A549 (cell line): ENCODE data around the gene ZNF672. TPM values are rescaled to one million over a fixed set of nuclear protein-coding genes. Genes with fewer than 3 reads are reported as not detected.

Experiments
- BCL3 ChIP-seq: fragments of >200 bp; sonication (Bioruptor Twin); formaldehyde crosslinking; IDR thresholded peaks from 3 replicates; pipeline ENCODE4 v1.6.1; 2016
- CBX2 ChIP-seq: fragments of 200-600 bp; sonication (generic); IDR thresholded peaks from 2 replicates; pipeline ENCODE4 v1.6.1; 2016; ENCODE audit warnings: low read depth, mild to moderate bottlenecking, borderline replicate concordance
- CEBPB ChIP-seq, 2 experiments: fragments of >200 bp in 1 of 2; sonication (Bioruptor Twin) in 1 of 2; formaldehyde crosslinking in 1 of 2; IDR thresholded peaks; 2 replicates each; pipeline ENCODE4 v1.6.1; 2012 to 2016
- CHD4 ChIP-seq: fragments of 200-600 bp; sonication (generic); IDR thresholded peaks from 2 replicates; pipeline ENCODE4 v1.6.1; 2016; ENCODE audit warnings: antibody characterized with exemption, mild to moderate bottlenecking, borderline replicate concordance
- EHF ChIP-seq: fragments of 250-450 bp; sonication (Bioruptor Pico); IDR thresholded peaks from 2 replicates; pipeline ENCODE4 v1.5.0; 2020; ENCODE audit warnings: mild to moderate bottlenecking
- ELK1 ChIP-seq: fragments of 150-350 bp; IDR thresholded peaks from 2 replicates; pipeline ENCODE4 v1.6.1; 2014; ENCODE audit warnings: low read depth, mild to moderate bottlenecking, low read length
- FOSL2 ChIP-seq, 2 experiments: fragments of 450-650 bp in 1 of 2; fragments of >200 bp in 1 of 2; sonication (Bioruptor Twin) in 1 of 2; formaldehyde crosslinking; IDR thresholded peaks; 2 replicates each; pipeline versions ENCODE4 v1.5.0 to v1.6.1; 2016 to 2020; ENCODE audit warnings: mild to moderate bottlenecking in 1 of 2, moderate library complexity in 1 of 2
- FOXS1 ChIP-seq: fragments of 250-450 bp; sonication (Bioruptor Pico); IDR thresholded peaks from 2 replicates; pipeline ENCODE4 v1.5.0; 2020; ENCODE audit warnings: mild to moderate bottlenecking, moderate library complexity
- HMGXB4 ChIP-seq: fragments of 250-450 bp; sonication (Bioruptor Pico); IDR thresholded peaks from 2 replicates; pipeline ENCODE4 v1.5.0; 2021; ENCODE audit warnings: mild to moderate bottlenecking, moderate library complexity, borderline replicate concordance
- HOXA7 ChIP-seq: fragments of 250-450 bp; sonication (Bioruptor Pico); IDR thresholded peaks from 2 replicates; pipeline ENCODE4 v1.5.0; 2020; ENCODE audit warnings: mild to moderate bottlenecking, moderate library complexity
- HOXB5 ChIP-seq: fragments of 250-450 bp; sonication (Bioruptor Pico); IDR thresholded peaks from 2 replicates; pipeline ENCODE4 v1.5.0; 2020; ENCODE audit warnings: mild to moderate bottlenecking, moderate library complexity
- JUN ChIP-seq, 2 experiments: fragments of >200 bp; sonication (Bioruptor Twin); formaldehyde crosslinking; IDR thresholded peaks; 2 replicates in 1 of 2; 3 replicates in 1 of 2; pipeline ENCODE4 v1.6.1; 2016 to 2017
- JUNB ChIP-seq: fragments of >200 bp; sonication (Bioruptor Twin); formaldehyde crosslinking; IDR thresholded peaks from 2 replicates; pipeline ENCODE4 v1.6.1; 2016
- KDM1A ChIP-seq: fragments of 200-600 bp; sonication (generic); IDR thresholded peaks from 2 replicates; pipeline ENCODE4 v1.6.1; 2016; ENCODE audit warnings: low read depth, mild to moderate bottlenecking
- KDM5A ChIP-seq: fragments of 200-600 bp; sonication (generic); IDR thresholded peaks from 2 replicates; pipeline ENCODE4 v1.6.1; 2016; ENCODE audit warnings: antibody characterized with exemption, mild to moderate bottlenecking
- MAZ ChIP-seq: fragments of 150-350 bp; IDR thresholded peaks from 2 replicates; pipeline ENCODE4 v1.6.1; 2014; ENCODE audit warnings: antibody characterized with exemption, low read depth, low read length, borderline replicate concordance
- NFE2L2 ChIP-seq: fragments of 150-350 bp; conservative IDR thresholded peaks from 2 replicates; pipeline ENCODE4 v1.6.1; 2014; ENCODE audit warnings: low read length
- NPAS2 ChIP-seq: fragments of 250-450 bp; sonication (Bioruptor Pico); IDR thresholded peaks from 2 replicates; pipeline ENCODE4 v1.8.0; 2022; ENCODE audit warnings: mild to moderate bottlenecking, moderate library complexity, borderline replicate concordance
- RAD21 ChIP-seq, 2 experiments: fragments of >200 bp in 1 of 2; sonication (Bioruptor Twin) in 1 of 2; formaldehyde crosslinking in 1 of 2; IDR thresholded peaks in 1 of 2; conservative IDR thresholded peaks in 1 of 2; 2 replicates in 1 of 2; 3 replicates in 1 of 2; pipeline ENCODE4 v1.6.1; 2012 to 2018; ENCODE audit warnings: inconsistent platforms in 1 of 2
- RCOR1 ChIP-seq: fragments of 150-350 bp; IDR thresholded peaks from 2 replicates; pipeline ENCODE4 v1.6.1; 2014; ENCODE audit warnings: antibody characterized with exemption, low read length, low read depth
- RFX5 ChIP-seq: fragments of 450-650 bp; IDR thresholded peaks from 2 replicates; pipeline ENCODE4 v1.7.1; 2014; ENCODE audit warnings: antibody characterized with exemption, mild to moderate bottlenecking, moderate library complexity
- SMC3 ChIP-seq: fragments of >200 bp; sonication (Bioruptor Twin); formaldehyde crosslinking; IDR thresholded peaks from 3 replicates; pipeline ENCODE4 v1.6.1; 2018; ENCODE audit warnings: inconsistent platforms
- SREBF2 ChIP-seq: fragments of 450-650 bp; IDR thresholded peaks from 2 replicates; pipeline ENCODE4 v1.6.1; 2014; ENCODE audit warnings: mild to moderate bottlenecking, moderate library complexity
- TFCP2L1 ChIP-seq: fragments of 250-450 bp; sonication (Bioruptor Pico); IDR thresholded peaks from 2 replicates; pipeline ENCODE4 v1.5.0; 2021; ENCODE audit warnings: mild to moderate bottlenecking
- TP53 ChIP-seq: fragments of 250-450 bp; sonication (Bioruptor Pico); IDR thresholded peaks from 2 replicates; pipeline ENCODE4 v1.5.0; 2021; ENCODE audit warnings: mild to moderate bottlenecking, moderate library complexity
- polyA plus RNA-seq, 4 experiments: library from polyadenylated mRNA; depleted of rRNA in 3 of 4; stranded (reverse); fragments of >200 nt; fragmentation: RNase III in 1 of 4; extraction: RNeasy Plus Mini Kit Qiagen cat#74134 plus additional on column Dnase treatment in 1 of 4; gene quantifications; 2 replicates in 3 of 4; 3 replicates in 1 of 4; pipeline ENCODE4 v1.2.3, GENCODE V29; 2011 to 2017
- TF ChIP-seq, protein P1 (sequence below): IDR thresholded peaks from 2 replicates; pipeline ENCODE4 v1.6.1; 2012
- TF ChIP-seq, protein P2 (sequence below): IDR thresholded peaks from 2 replicates; pipeline ENCODE4 v1.6.1; 2012; ENCODE audit warnings: low read depth, borderline replicate concordance
- TF ChIP-seq, protein P3 (sequence below): fragments of >200 bp; sonication (Bioruptor Twin); formaldehyde crosslinking; IDR thresholded peaks from 2 replicates; pipeline ENCODE4 v1.6.1; 2016

The ZNF672 gene
- polyA plus RNA-seq, 2 of the 4 experiments (the other 2 are of a cell fraction) = 18.9 to 20.6 TPM

DNA sequence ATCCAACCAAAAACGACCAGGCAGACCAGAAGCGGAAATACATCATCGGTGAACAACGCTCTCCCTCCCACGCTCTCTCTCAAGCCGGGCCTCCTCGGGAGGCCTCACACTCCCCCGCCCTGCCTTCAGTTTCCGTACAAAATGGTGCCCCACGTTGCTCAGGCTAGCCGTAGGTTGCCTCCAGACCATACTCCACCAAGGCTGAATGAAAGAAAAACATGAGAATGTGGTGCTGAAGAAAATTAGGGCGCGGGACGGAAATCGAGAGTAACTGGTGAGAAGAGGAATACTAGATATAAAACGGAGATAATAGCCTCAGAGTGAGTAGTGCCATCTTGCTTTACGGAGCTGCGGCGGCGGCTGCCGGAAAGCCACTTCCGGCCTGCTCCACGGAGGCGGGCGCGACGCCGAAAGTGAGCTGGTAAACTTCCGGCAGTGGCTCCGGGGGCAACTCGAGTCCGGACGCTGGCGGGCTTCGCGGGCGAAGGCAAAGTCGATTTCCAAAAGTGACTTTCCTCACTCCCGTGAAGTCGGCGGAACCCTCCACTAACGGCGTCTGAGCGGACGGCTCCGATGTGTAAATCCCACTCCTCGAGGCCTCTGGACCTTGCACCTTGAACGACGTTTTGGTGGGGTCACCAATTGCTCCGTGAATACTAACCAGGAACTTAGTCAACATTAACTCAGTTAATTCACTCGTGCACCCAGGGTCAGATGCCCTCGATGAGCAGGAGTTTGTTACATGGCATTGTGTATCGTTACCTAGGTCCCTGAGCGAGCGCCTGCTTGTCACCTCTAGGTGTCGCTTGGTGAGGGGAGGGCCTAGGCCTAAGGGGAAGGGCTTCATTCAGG lies 11.9 kb upstream of the ZNF672 start, which contains the start of gene SH3BP5L (continued):
- TF ChIP-seq TFCP2L1 (CRISPR knock-in tag) (no peak), CHD4 (no peak), KDM1A (no peak), RAD21 (conservative IDR thresholded peaks at IDR 0.05 in 1 of 2, IDR thresholded peaks at IDR 0.05 in 1 of 2) (peak; percentile 44 to 48; a peak in 4 of 5 replicates), FOSL2 (IDR thresholded peaks at IDR 0.05) (no peak), FOSL2 (CRISPR knock-in tag; IDR thresholded peaks at IDR 0.05) (no peak), FOXS1 (CRISPR knock-in tag) (no peak), NPAS2 (CRISPR knock-in tag) (no peak), HMGXB4 (CRISPR knock-in tag) (peak; percentile 87), MAZ (0 out of 2 replicates have a peak, but pooled peaks have one; percentile 77), HOXB5 (CRISPR knock-in tag) (no peak), EHF (CRISPR knock-in tag) (no peak), RCOR1 (no peak), HOXA7 (CRISPR knock-in tag) (no peak), JUN (IDR thresholded peaks at IDR 0.05) (peak; percentile 20 to 67; a peak in 2 of 5 replicates), SREBF2 (no peak), SMC3 (peak; percentile 49), CEBPB (IDR thresholded peaks at IDR 0.05) (no peak), JUNB (no peak), NFE2L2 (no peak), CBX2 (no peak), ELK1 (no peak), KDM5A (peak; percentile 50; the same call in 1 of the 2 replicates), RFX5 (peak; percentile 52; the same call in 1 of the 2 replicates), TP53 (no peak), BCL3 (peak; percentile 35; the same call in 1 of the 3 replicates)
- TF ChIP-seq, protein P1, sequence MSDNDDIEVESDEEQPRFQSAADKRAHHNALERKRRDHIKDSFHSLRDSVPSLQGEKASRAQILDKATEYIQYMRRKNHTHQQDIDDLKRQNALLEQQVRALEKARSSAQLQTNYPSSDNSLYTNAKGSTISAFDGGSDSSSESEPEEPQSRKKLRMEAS = peak; percentile 77
- TF ChIP-seq, protein P2, sequence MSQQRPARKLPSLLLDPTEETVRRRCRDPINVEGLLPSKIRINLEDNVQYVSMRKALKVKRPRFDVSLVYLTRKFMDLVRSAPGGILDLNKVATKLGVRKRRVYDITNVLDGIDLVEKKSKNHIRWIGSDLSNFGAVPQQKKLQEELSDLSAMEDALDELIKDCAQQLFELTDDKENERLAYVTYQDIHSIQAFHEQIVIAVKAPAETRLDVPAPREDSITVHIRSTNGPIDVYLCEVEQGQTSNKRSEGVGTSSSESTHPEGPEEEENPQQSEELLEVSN = peak; percentile 85
- TF ChIP-seq, protein P3, sequence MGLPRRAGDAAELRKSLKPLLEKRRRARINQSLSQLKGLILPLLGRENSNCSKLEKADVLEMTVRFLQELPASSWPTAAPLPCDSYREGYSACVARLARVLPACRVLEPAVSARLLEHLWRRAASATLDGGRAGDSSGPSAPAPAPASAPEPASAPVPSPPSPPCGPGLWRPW = no peak
